ENCODE results near the gene PALM.

DNA sequence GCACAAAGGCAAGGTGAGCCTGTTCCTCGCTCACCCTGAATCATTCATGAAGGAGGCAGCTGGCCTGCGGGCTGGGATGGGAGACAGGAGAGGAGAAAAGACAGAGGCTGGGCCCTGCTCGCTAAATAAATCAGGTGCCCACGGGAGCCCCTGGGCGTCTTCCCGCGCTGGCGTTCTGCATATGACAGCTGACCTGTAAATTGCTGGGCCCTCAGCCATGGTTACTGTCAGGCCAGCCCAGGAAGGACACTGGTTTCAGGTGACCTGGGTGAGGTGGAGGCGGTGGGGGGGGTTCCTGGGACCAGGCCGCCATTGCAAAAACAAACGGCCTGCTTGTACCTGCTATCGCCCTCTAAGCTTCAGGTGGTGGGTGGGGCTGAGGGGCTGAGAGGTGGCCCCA is 85.1 kb downstream of the PALM start:
- no peak for TF ChIP-seq EZH2phosphoT487 (IDR thresholded peaks at IDR 0.05; ENCODE audit: borderline replicate concordance)
- TF ChIP-seq, protein P1, sequence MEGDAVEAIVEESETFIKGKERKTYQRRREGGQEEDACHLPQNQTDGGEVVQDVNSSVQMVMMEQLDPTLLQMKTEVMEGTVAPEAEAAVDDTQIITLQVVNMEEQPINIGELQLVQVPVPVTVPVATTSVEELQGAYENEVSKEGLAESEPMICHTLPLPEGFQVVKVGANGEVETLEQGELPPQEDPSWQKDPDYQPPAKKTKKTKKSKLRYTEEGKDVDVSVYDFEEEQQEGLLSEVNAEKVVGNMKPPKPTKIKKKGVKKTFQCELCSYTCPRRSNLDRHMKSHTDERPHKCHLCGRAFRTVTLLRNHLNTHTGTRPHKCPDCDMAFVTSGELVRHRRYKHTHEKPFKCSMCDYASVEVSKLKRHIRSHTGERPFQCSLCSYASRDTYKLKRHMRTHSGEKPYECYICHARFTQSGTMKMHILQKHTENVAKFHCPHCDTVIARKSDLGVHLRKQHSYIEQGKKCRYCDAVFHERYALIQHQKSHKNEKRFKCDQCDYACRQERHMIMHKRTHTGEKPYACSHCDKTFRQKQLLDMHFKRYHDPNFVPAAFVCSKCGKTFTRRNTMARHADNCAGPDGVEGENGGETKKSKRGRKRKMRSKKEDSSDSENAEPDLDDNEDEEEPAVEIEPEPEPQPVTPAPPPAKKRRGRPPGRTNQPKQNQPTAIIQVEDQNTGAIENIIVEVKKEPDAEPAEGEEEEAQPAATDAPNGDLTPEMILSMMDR (conservative IDR thresholded peaks at IDR 0.05; ENCODE audit: low read length), result no peak
